NOMO-1 treated with dmso at 0.1 percent for 144 hours (cell line): ENCODE data around the gene SGTB.
"Not testable (repeated sequence)": the region's sequence is repeated elsewhere in the genome, so short reads cannot be mapped to it uniquely, and the experiment has no call there.

Source experiments
- DNase-seq: peaks from one replicate; lab custom pipeline; 2025; ENCODE audit not compliant: unreplicated experiment; lab: John Stamatoyannopoulos, UW

Gene SGTB

GRCh38 chr5:65674749-65675148, 47.2 kb downstream of the SGTB start:
- DNase-seq = no peak

- DNase-seq = no peak
These were observed 49.1 kb downstream of the SGTB start for GRCh38 chr5:65672796-65673195.

GRCh38 chr5:65668696-65669095, 53.2 kb downstream of the SGTB start:
- DNase-seq = peak; percentile 34

- no peak for DNase-seq
These were observed 57.9 kb downstream of the SGTB start for GRCh38 chr5:65663804-65664521.

GRCh38 chr5:65654713-65655112, 67.2 kb downstream of the SGTB start:
- no peak for DNase-seq

- DNase-seq = no peak
These were observed 70.8 kb downstream of the SGTB start for GRCh38 chr5:65651144-65651543.

GRCh38 chr5:65647941-65648340, 74.0 kb downstream of the SGTB start:
- DNase-seq = no peak

GRCh38 chr5:65646938-65647337, 75.0 kb downstream of the SGTB start:
- no peak for DNase-seq

- no peak for DNase-seq
These were observed 81.7 kb downstream of the SGTB start for GRCh38 chr5:65640240-65640639.

- no peak for DNase-seq
These were observed 90.9 kb downstream of the SGTB start for GRCh38 chr5:65630981-65631380.

GRCh38 chr5:65625743-65626142, 96.2 kb downstream of the SGTB start:
- DNase-seq = no peak

- DNase-seq = peak; percentile 94
These were observed 97.0 kb downstream of the SGTB start, which contains the start of the genes SHLD3 and TRAPPC13 for GRCh38 chr5:65624571-65625555. Gene SHLD3, plus strand, starts transcription at chr5:65625027. Its CDS starts 4,561 bp downstream, at chr5:65629588. Gene TRAPPC13, plus strand, starts transcription at chr5:65625027. Its CDS starts 34 bp downstream, at chr5:65625061.

GRCh38 chr5:65624025-65624570, 97.8 kb downstream of the SGTB start, which contains the start of gene TRIM23:
Gene TRIM23, minus strand, starts transcription at chr5:65624333. Its CDS starts 59 bp downstream, at chr5:65624274.
- DNase-seq = peak; percentile 94

GRCh38 chr5:65623482-65623881, 98.4 kb downstream of the SGTB start:
- DNase-seq = no peak

- not testable (repeated sequence) for DNase-seq
These were observed 99.9 kb downstream of the SGTB start for GRCh38 chr5:65621961-65622360.

- DNase-seq = no peak
These were observed 101.9 kb downstream of the SGTB start for GRCh38 chr5:65620021-65620420.
